Dendritic cell treated with granulocyte-macrophage colony-stimulating factor and Interleukin-4, amounts not matched to agents 40 ng/mL and 50 ng/mL, for 4 days (primary cell): ENCODE data around the gene KCNB1.

Experiments used
- H3K27ac Mint-ChIP-seq: one replicate; pipeline ENCODE4 v1.8.0; 2022; ENCODE audit warnings: mild to moderate bottlenecking, mixed read lengths
- H3K27me3 Mint-ChIP-seq: one replicate; pipeline ENCODE4 v1.8.0; 2022; ENCODE audit warnings: mild to moderate bottlenecking, mixed read lengths
- H3K36me3 Mint-ChIP-seq: one replicate; pipeline ENCODE4 v1.8.0; 2022; ENCODE audit warnings: low read depth, mixed read lengths
- H3K4me1 Mint-ChIP-seq: one replicate; pipeline ENCODE4 v1.8.0; 2022; ENCODE audit warnings: low read depth, mixed read lengths
- H3K4me3 Mint-ChIP-seq: one replicate; pipeline ENCODE4 v1.8.0; 2022; ENCODE audit warnings: mild to moderate bottlenecking, moderate library complexity, mixed read lengths
- H3K9me3 Mint-ChIP-seq: one replicate; pipeline ENCODE4 v1.8.0; 2022; ENCODE audit warnings: mixed read lengths
- intact Hi-C: fragments of 100-400 bp; cut with micrococcal nuclease; formaldehyde crosslinking; loops from one replicate; pipeline ENCODE4 v1.15.0; 2022

KCNB1 gene

DNA sequence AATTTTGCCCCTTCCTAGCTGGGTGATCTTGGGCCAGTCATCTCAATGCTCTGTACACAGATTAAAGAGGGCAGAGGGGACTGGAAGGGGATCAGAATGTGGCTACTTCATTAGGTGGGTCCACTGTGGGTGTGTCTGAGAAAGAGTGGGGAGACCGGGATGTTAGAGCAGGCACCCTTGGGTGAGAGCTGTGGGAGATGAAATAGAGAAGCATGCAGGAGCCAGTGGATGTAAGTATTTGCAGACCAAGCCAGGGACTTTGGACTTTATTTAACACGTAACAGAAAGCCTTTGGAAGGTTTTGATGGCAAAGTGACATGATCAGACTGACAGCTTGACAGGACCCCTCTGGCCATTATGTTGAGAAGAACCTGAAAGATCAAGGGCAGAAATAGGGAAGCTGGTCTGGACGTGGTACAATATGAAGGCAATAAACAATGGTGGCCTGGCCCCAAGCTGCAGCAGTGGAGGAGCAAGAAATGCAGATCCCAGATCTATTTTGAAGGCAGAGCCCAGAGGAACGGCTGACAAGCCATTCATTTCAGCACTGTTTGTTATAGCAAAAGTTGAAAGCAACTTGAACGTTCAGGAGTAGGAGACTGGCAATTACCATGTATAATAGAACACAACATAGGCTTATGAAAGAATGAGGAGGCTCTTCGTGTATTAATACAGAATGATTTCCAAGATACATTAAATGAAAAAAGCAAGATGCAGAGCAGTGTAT, 122.1 kb downstream of the KCNB1 start:
- no peak overlapping the region for H3K4me3 Mint-ChIP-seq
- no peak overlapping the region for H3K27ac Mint-ChIP-seq
- no peaks in the 10 kb centered on the region for H3K36me3 Mint-ChIP-seq
- H3K27me3 Mint-ChIP-seq: peaks cover 12% of the 10 kb centered on the region
- no peaks in the 10 kb centered on the region for H3K9me3 Mint-ChIP-seq
- no peaks in the 10 kb centered on the region for H3K4me1 Mint-ChIP-seq
- intact Hi-C loops: no loop called here

GRCh38 chr20:49356676-49357075, 125.8 kb downstream of the KCNB1 start:
- H3K27me3 Mint-ChIP-seq: peaks cover 12% of the 10 kb centered on the region
- intact Hi-C loops: no loop called here
- no peak overlapping the region for H3K4me3 Mint-ChIP-seq
- no peaks in the 10 kb centered on the region for H3K4me1 Mint-ChIP-seq
- no peak overlapping the region for H3K27ac Mint-ChIP-seq
- H3K36me3 Mint-ChIP-seq: no peaks in the 10 kb centered on the region
- H3K9me3 Mint-ChIP-seq: no peaks in the 10 kb centered on the region

- Mint-ChIP-seq H3K9me3 (no peaks in the 10 kb centered on the region), H3K4me1 (no peaks in the 10 kb centered on the region), H3K36me3 (no peaks in the 10 kb centered on the region), H3K27ac (no peak overlapping the region), H3K4me3 (no peak overlapping the region), H3K27me3 (peaks cover 13% of the 10 kb centered on the region)
- intact Hi-C loops: no loop called here
Observed at GRCh38 chr20:49354673-49355072, 127.8 kb downstream of the KCNB1 start.

GRCh38 chr20:49353348-49353747, 129.1 kb downstream of the KCNB1 start:
- Mint-ChIP-seq H3K4me1 (no peaks in the 10 kb centered on the region), H3K4me3 (no peak overlapping the region), H3K27me3 (peaks cover 11% of the 10 kb centered on the region), H3K36me3 (no peaks in the 10 kb centered on the region), H3K9me3 (no peaks in the 10 kb centered on the region), H3K27ac (no peak overlapping the region)
- intact Hi-C loops: no loop called here

DNA sequence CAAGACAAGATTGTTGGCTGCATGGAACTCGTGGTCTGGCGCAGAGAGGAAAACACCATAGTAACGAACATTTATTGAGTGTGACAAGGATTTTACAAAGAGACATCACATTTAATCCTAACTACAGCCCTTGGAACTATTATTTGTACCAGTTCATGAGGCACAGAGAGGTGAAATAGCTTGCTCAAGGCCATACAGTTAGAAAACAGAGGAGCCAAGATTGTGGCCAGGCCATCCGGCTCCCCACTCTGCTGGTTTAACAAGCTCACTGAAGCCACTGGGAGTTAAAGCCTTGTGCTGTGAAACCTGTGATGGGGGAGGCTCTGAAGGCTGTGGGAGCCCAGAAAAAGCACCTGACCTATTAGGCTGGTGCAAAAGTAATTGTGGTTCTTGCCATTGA, 129.7 kb downstream of the KCNB1 start:
- H3K36me3 Mint-ChIP-seq: no peaks in the 10 kb centered on the region
- H3K9me3 Mint-ChIP-seq: no peaks in the 10 kb centered on the region
- H3K4me3 Mint-ChIP-seq: no peak overlapping the region
- H3K27ac Mint-ChIP-seq: no peak overlapping the region
- no peaks in the 10 kb centered on the region for H3K4me1 Mint-ChIP-seq
- H3K27me3 Mint-ChIP-seq: peaks cover 16% of the 10 kb centered on the region
- intact Hi-C loops: no loop called here

DNA sequence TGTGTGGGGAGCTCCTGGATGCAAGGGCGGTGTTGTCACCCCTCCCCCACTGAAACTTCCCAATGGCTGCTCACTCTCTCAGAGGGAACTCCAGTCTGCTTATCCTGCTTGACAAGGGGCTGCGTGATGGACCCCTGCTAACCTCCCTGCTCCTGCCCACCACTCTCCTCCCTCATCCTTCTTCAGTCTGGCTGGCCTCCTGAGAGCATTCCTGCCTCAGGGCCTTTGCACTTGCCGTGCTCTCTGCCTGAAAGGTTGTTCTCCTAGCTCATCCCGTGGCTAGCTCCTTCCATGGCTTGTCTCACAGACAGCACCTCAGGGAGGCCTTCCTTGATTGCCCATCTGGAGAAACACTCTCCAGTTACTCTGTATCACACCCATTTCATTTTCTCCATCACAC, 130.7 kb downstream of the KCNB1 start:
- H3K9me3 Mint-ChIP-seq: no peaks in the 10 kb centered on the region
- no peaks in the 10 kb centered on the region for H3K4me1 Mint-ChIP-seq
- intact Hi-C loops: no loop called here
- peaks cover 20% of the 10 kb centered on the region for H3K27me3 Mint-ChIP-seq
- no peaks in the 10 kb centered on the region for H3K36me3 Mint-ChIP-seq
- no peak overlapping the region for H3K27ac Mint-ChIP-seq
- H3K4me3 Mint-ChIP-seq: no peak overlapping the region

DNA sequence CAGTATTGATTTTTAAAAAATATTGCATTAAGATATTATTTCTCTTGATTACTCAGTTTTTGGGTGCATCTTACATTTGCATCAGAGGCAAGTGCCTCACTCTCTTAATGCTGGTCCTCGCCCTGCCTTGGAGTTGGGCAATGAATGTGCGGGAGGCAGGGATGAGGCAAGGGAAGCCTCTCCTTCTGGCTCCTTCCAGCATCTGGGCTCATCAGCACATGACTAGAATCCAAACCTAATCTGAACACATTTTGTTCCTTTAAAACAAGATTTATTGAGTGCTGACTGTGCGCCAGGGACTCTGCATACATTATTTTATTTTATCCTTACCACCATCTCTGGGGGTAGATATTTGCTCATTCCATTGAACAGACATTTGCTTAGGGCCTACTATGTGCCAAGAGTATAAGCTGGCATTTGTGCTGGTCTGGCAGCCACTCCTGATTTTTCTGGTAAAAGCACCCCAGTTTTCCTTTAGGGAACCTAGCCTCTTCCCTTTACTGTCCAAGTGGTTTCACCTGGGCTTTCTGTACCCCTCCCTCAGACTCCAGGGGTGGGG, 132.7 kb downstream of the KCNB1 start:
- peaks cover 17% of the 10 kb centered on the region for H3K27me3 Mint-ChIP-seq
- H3K4me1 Mint-ChIP-seq: no peaks in the 10 kb centered on the region
- H3K27ac Mint-ChIP-seq: no peak overlapping the region
- H3K4me3 Mint-ChIP-seq: no peak overlapping the region
- intact Hi-C loops: no loop called here
- H3K36me3 Mint-ChIP-seq: no peaks in the 10 kb centered on the region
- H3K9me3 Mint-ChIP-seq: no peaks in the 10 kb centered on the region

DNA sequence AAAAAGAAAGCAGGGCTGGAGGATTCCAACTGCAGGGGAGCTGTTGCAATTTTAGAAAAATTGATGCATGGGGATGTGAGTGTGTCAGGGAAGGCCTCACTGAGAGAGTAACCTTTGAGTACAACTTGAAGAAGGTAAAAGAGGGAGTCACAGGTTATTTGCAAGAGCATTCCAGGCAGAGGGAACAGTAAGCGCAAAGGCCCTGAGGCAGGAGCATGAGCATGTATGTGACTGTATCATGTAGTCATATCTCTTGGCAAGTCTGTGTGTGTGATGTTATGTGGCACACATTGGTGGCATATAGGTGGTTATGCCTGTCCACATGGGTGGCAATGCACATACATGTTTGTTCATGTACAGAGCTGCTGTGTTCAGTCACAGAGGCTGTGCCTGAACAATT, 133.4 kb downstream of the KCNB1 start:
- intact Hi-C loops: no loop called here
- H3K4me1 Mint-ChIP-seq: no peaks in the 10 kb centered on the region
- no peak overlapping the region for H3K4me3 Mint-ChIP-seq
- H3K9me3 Mint-ChIP-seq: no peaks in the 10 kb centered on the region
- peaks cover 17% of the 10 kb centered on the region for H3K27me3 Mint-ChIP-seq
- no peaks in the 10 kb centered on the region for H3K36me3 Mint-ChIP-seq
- H3K27ac Mint-ChIP-seq: no peak overlapping the region

- Mint-ChIP-seq H3K27ac (no peak overlapping the region), H3K4me3 (no peak overlapping the region), H3K9me3 (no peaks in the 10 kb centered on the region), H3K4me1 (no peaks in the 10 kb centered on the region), H3K27me3 (peaks cover 21% of the 10 kb centered on the region), H3K36me3 (no peaks in the 10 kb centered on the region)
- intact Hi-C loops: no loop called here
Observed at GRCh38 chr20:49348563-49348962, 133.9 kb downstream of the KCNB1 start.

- intact Hi-C loops: no loop called here
- Mint-ChIP-seq H3K27ac (no peak overlapping the region), H3K27me3 (peaks cover 27% of the 10 kb centered on the region)
Observed at GRCh38 chr20:49347156-49347555, 135.3 kb downstream of the KCNB1 start.

GRCh38 chr20:49346682-49347081, 135.8 kb downstream of the KCNB1 start:
- Mint-ChIP-seq H3K9me3 (no peaks in the 10 kb centered on the region), H3K27me3 (peaks cover 25% of the 10 kb centered on the region), H3K4me1 (no peaks in the 10 kb centered on the region), H3K36me3 (no peaks in the 10 kb centered on the region), H3K4me3 (no peak overlapping the region), H3K27ac (no peak overlapping the region)
- intact Hi-C loops: no loop called here

More at GRCh38 chr20:49347156-49347555, 135.3 kb downstream of the KCNB1 start:
- no peak overlapping the region for H3K4me3 Mint-ChIP-seq
- H3K4me1 Mint-ChIP-seq: no peaks in the 10 kb centered on the region
- H3K9me3 Mint-ChIP-seq: no peaks in the 10 kb centered on the region
- no peaks in the 10 kb centered on the region for H3K36me3 Mint-ChIP-seq

- intact Hi-C loops: no loop called here
- H3K4me1 Mint-ChIP-seq: no peaks in the 10 kb centered on the region
- H3K27ac Mint-ChIP-seq: no peak overlapping the region
- H3K4me3 Mint-ChIP-seq: no peak overlapping the region
- peaks cover 25% of the 10 kb centered on the region for H3K27me3 Mint-ChIP-seq
- H3K36me3 Mint-ChIP-seq: no peaks in the 10 kb centered on the region
- H3K9me3 Mint-ChIP-seq: no peaks in the 10 kb centered on the region
Observed at GRCh38 chr20:49345524-49345923, 136.9 kb downstream of the KCNB1 start.

DNA sequence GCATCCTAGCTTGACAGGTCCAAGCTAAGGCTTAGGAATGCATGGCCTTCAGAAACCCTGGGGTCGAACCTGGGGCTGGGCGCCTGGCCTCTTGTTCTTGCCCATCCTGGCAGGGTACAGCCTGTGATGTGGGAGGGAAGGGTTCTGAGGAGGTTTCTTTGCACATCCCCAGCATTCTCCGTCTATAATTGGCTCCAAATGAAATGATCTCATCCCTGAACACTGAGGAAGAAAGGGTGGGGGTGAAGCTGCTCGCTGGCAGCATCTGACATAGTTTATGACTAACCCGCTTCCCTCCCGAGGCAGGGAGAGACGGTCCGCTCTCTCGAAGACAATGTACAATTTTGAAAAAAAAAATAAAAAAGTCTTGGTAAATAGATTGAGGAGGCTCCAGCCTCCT, 137.5 kb downstream of the KCNB1 start:
- Mint-ChIP-seq H3K36me3 (no peaks in the 10 kb centered on the region), H3K4me3 (no peak overlapping the region), H3K9me3 (no peaks in the 10 kb centered on the region), H3K27ac (no peak overlapping the region), H3K4me1 (no peaks in the 10 kb centered on the region), H3K27me3 (peaks cover 24% of the 10 kb centered on the region)
- intact Hi-C loops: no loop called here

GRCh38 chr20:49344140-49344539, 138.3 kb downstream of the KCNB1 start:
- Mint-ChIP-seq H3K36me3 (no peaks in the 10 kb centered on the region), H3K27ac (no peak overlapping the region), H3K9me3 (no peaks in the 10 kb centered on the region), H3K4me3 (no peak overlapping the region), H3K27me3 (peaks cover 23% of the 10 kb centered on the region), H3K4me1 (no peaks in the 10 kb centered on the region)
- intact Hi-C loops: no loop called here

- Mint-ChIP-seq H3K4me1 (no peaks in the 10 kb centered on the region), H3K27ac (no peak overlapping the region), H3K27me3 (peaks cover 21% of the 10 kb centered on the region), H3K36me3 (no peaks in the 10 kb centered on the region), H3K4me3 (no peak overlapping the region), H3K9me3 (no peaks in the 10 kb centered on the region)
- intact Hi-C loops: no loop called here
Observed at GRCh38 chr20:49343246-49343645, 139.2 kb downstream of the KCNB1 start.
